Astrocyte (in vitro differentiated cells and primary cell): ENCODE data around the gene IL24.

Experiments
- CTCF ChIP-seq: IDR thresholded peaks from 2 replicates; pipeline ENCODE4 v1.5.1; 2011; ENCODE audit warnings: low read depth, mild to moderate bottlenecking, inconsistent platforms, low read length, moderate library complexity; ENCODE audit not compliant: insufficient read depth
- EZH2 ChIP-seq: IDR thresholded peaks from 2 replicates; pipeline ENCODE4 v1.6.1; 2012; ENCODE audit warnings: mild to moderate bottlenecking, low read length, inconsistent platforms; ENCODE audit not compliant: insufficient read depth

DNA sequence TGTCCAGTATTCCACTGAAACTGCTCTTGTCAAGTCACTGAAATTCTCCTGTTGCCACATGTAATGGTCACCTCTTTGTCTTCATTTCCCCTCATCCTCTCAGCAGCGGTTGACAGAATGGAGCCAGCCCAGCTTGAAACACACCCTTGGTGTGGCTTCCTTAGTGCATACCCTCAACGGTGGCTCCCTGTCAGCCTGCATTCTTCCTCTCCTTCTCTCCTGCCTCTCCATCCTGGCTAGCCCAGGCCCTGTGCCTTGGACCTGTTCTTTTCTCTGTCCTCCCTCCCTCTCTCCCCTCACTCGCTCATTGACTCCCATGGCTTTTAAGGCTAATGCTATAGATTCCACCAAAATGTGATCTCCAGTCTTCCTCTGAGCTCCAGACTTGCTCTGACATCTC lies 20.8 kb downstream of the IL24 start:
- TF ChIP-seq CTCF, result no peak
- TF ChIP-seq EZH2, result no peak
